ENCODE data around the gene SMAD7.

- TF ChIP-seq CTCF (IDR thresholded peaks at IDR 0.05) (no peak), POLR2A (IDR thresholded peaks at IDR 0.05; ENCODE audit: low read length) (no peak), REST (IDR thresholded peaks at IDR 0.05) (no peak), RAD21 (conservative IDR thresholded peaks at IDR 0.05 in 1 of 2, IDR thresholded peaks at IDR 0.05 in 1 of 2) (no peak), SMC3 (IDR thresholded peaks at IDR 0.05) (no peak)
Observed at GRCh38 chr18:48987821-48988220, 37.1 kb upstream of the SMAD7 start.

All from A549 (cell line).